ENCODE measurements around the gene WDR27.

WDR27 gene

GRCh38 chr6:169701311-169701953, 397 bp downstream of the WDR27 start:
- TF ChIP-seq MAX (IDR thresholded peaks at IDR 0.05) (no peak), TEAD4 (IDR thresholded peaks at IDR 0.05) (no peak), ZBTB7A (IDR thresholded peaks at IDR 0.05; ENCODE audit: low read depth) (no peak), TAF1 (IDR thresholded peaks at IDR 0.05; ENCODE audit: low read depth) (no peak), NFIC (IDR thresholded peaks at IDR 0.05) (no peak), YY1 (IDR thresholded peaks at IDR 0.05; ENCODE audit: low read depth) (no peak), RAD21 (IDR thresholded peaks at IDR 0.05; ENCODE audit: low read depth) (no peak), CREB1 (IDR thresholded peaks at IDR 0.05; ENCODE audit: low read depth) (no peak), TCF12 (IDR thresholded peaks at IDR 0.05; ENCODE audit: low read depth) (no peak), CEBPB (IDR thresholded peaks at IDR 0.05) (no peak), EGR1 (IDR thresholded peaks at IDR 0.05) (no peak), FOXM1 (IDR thresholded peaks at IDR 0.05; ENCODE audit: borderline replicate concordance, low read depth) (no peak), EP300 (IDR thresholded peaks at IDR 0.05; ENCODE audit: borderline replicate concordance) (no peak), REST (IDR thresholded peaks at IDR 0.05; ENCODE audit: low read depth) (no peak), USF1 (IDR thresholded peaks at IDR 0.05) (no peak)

GRCh38 chr6:169700296-169700695, 1.5 kb downstream of the WDR27 start:
- TF ChIP-seq EGR1 (IDR thresholded peaks at IDR 0.05), result no peak
- TF ChIP-seq ZBTB7A (IDR thresholded peaks at IDR 0.05; ENCODE audit: low read depth), result no peak

- TF ChIP-seq RAD21 (IDR thresholded peaks at IDR 0.05; ENCODE audit: low read depth), result peak; percentile 28; the same call in 1 of the 2 replicates
These were observed 4.7 kb downstream of the WDR27 start for GRCh38 chr6:169697115-169697514.

- no peak for TF ChIP-seq TCF12 (IDR thresholded peaks at IDR 0.05; ENCODE audit: low read depth)
- TF ChIP-seq EGR1 (IDR thresholded peaks at IDR 0.05), result no peak
- TF ChIP-seq MAX (IDR thresholded peaks at IDR 0.05), result no peak
- no peak for TF ChIP-seq YY1 (IDR thresholded peaks at IDR 0.05; ENCODE audit: low read depth)
- TF ChIP-seq ZBTB7A (IDR thresholded peaks at IDR 0.05; ENCODE audit: low read depth), result no peak
- TF ChIP-seq USF1 (IDR thresholded peaks at IDR 0.05), result no peak
- TF ChIP-seq TAF1 (IDR thresholded peaks at IDR 0.05; ENCODE audit: low read depth), result no peak
- no peak for TF ChIP-seq NFIC (IDR thresholded peaks at IDR 0.05)
- TF ChIP-seq FOXM1 (IDR thresholded peaks at IDR 0.05; ENCODE audit: borderline replicate concordance, low read depth), result no peak
- no peak for TF ChIP-seq EP300 (IDR thresholded peaks at IDR 0.05; ENCODE audit: borderline replicate concordance)
- no peak for TF ChIP-seq TEAD4 (IDR thresholded peaks at IDR 0.05)
- TF ChIP-seq CREB1 (IDR thresholded peaks at IDR 0.05; ENCODE audit: low read depth), result no peak
- no peak for TF ChIP-seq RAD21 (IDR thresholded peaks at IDR 0.05; ENCODE audit: low read depth)
- no peak for TF ChIP-seq CEBPB (IDR thresholded peaks at IDR 0.05)
- no peak for TF ChIP-seq REST (IDR thresholded peaks at IDR 0.05; ENCODE audit: low read depth)
These were observed 6.7 kb downstream of the WDR27 start for GRCh38 chr6:169695131-169695530.

- no peak for TF ChIP-seq MAX (IDR thresholded peaks at IDR 0.05)
- no peak for TF ChIP-seq RAD21 (IDR thresholded peaks at IDR 0.05; ENCODE audit: low read depth)
- no peak for TF ChIP-seq EGR1 (IDR thresholded peaks at IDR 0.05)
These were observed 9.3 kb downstream of the WDR27 start for GRCh38 chr6:169692516-169692915.

GRCh38 chr6:169691260-169691659, 10.6 kb downstream of the WDR27 start:
- TF ChIP-seq NFIC (IDR thresholded peaks at IDR 0.05), result no peak

GRCh38 chr6:169689287-169689686, 12.5 kb downstream of the WDR27 start:
- TF ChIP-seq RAD21 (IDR thresholded peaks at IDR 0.05; ENCODE audit: low read depth) (no peak), TEAD4 (IDR thresholded peaks at IDR 0.05) (no peak), REST (IDR thresholded peaks at IDR 0.05; ENCODE audit: low read depth) (no peak), FOXM1 (IDR thresholded peaks at IDR 0.05; ENCODE audit: borderline replicate concordance, low read depth) (no peak), NFIC (IDR thresholded peaks at IDR 0.05) (no peak), USF1 (IDR thresholded peaks at IDR 0.05) (no peak), ZBTB7A (IDR thresholded peaks at IDR 0.05; ENCODE audit: low read depth) (no peak), TCF12 (IDR thresholded peaks at IDR 0.05; ENCODE audit: low read depth) (no peak)
